OCI-LY3 (cell line): Measurements from ENCODE around the gene MYG1.

Experiments used
- H2AFZ ChIP-seq: fragments of 200-600, 300-600 bp; shearing (Covaris generic); 2 replicates; pipeline ENCODE4 v1.6.0; 2014; ENCODE audit warnings: antibody characterized with exemption, low read depth, low read length
- H3K27ac ChIP-seq: fragments of 200-600, 300-600 bp; sonication (generic); 2 replicates; pipeline ENCODE4 v1.5.1; 2014; ENCODE audit warnings: mild to moderate bottlenecking, low read length, moderate library complexity, mixed read lengths
- H3K27me3 ChIP-seq: fragments of 200-600, 300-600 bp; sonication (generic); 2 replicates; pipeline ENCODE4 v1.6.1; 2014; ENCODE audit warnings: low read depth, low read length, mixed read lengths
- H3K36me3 ChIP-seq: fragments of 200-600, 300-600 bp; sonication (generic); replicated peaks from 2 replicates; pipeline ENCODE3; 2014; ENCODE audit warnings: low read depth, low read length, mixed read lengths
- H3K4me1 ChIP-seq: fragments of 300-600, 200-600 bp; sonication (generic); 2 replicates; pipeline ENCODE4 v1.6.1; 2014; ENCODE audit warnings: low read length, mixed read lengths
- H3K4me2 ChIP-seq: fragments of 200-600, 300-600 bp; sonication (generic); 2 replicates; pipeline ENCODE4 v1.6.1; 2014; ENCODE audit warnings: low read length, mixed read lengths
- H3K4me3 ChIP-seq: fragments of 300-600, 200-600 bp; sonication (generic); 2 replicates; pipeline ENCODE4 v1.5.1; 2014; ENCODE audit warnings: antibody characterized with exemption, mild to moderate bottlenecking, low read length, moderate library complexity
- H3K79me2 ChIP-seq: fragments of 300-600, 200-600 bp; shearing (Covaris generic); 2 replicates; pipeline ENCODE4 v1.6.1; 2014; ENCODE audit warnings: mild to moderate bottlenecking, low read length, mixed read lengths
- H3K9ac ChIP-seq: fragments of 300-600, 200-600 bp; shearing (Covaris generic); 2 replicates; pipeline ENCODE4 v1.6.0; 2014; ENCODE audit warnings: mild to moderate bottlenecking, low read length, moderate library complexity
- H3K9me3 ChIP-seq: fragments of 200-600, 300-600 bp; shearing (Covaris generic); 2 replicates; pipeline ENCODE4 v1.6.1; 2014; ENCODE audit warnings: low read length, mixed read lengths; ENCODE audit not compliant: insufficient read depth
- H4K20me1 ChIP-seq: fragments of 200-600, 300-600 bp; sonication (generic); 2 replicates; pipeline ENCODE4 v1.6.1; 2016; ENCODE audit warnings: low read length, mixed read lengths; ENCODE audit not compliant: insufficient read depth
- CTCF ChIP-seq: fragments of 200-600, 300-600 bp; sonication (generic); IDR thresholded peaks from 2 replicates; pipeline ENCODE4 v1.5.1; 2014; ENCODE audit warnings: antibody characterized with exemption, low read length, low read depth
- EZH2phosphoT487 ChIP-seq: fragments of 200-600 bp; shearing (Covaris generic); IDR thresholded peaks from 2 replicates; pipeline ENCODE4 v1.6.1; 2018; ENCODE audit warnings: antibody characterized with exemption, mixed run types, low read depth

MYG1 gene

GRCh38 chr12:53253298-53253697, 46.2 kb upstream of the MYG1 start:
- TF ChIP-seq CTCF (no peak), EZH2phosphoT487 (no peak)
- Histone ChIP-seq H3K9ac (no peak overlapping the region), H3K4me2 (peak overlapping the region; percentile 93), H4K20me1 (no peaks in the 10 kb centered on the region), H3K79me2 (peaks cover 19% of the 10 kb centered on the region), H3K4me3 (peak overlapping the region; percentile 86; the same call in 1 of the 2 replicates), H3K36me3 (peaks cover 2% of the 10 kb centered on the region), H2AFZ (no peak overlapping the region), H3K9me3 (no peaks in the 10 kb centered on the region), H3K27ac (no peak overlapping the region), H3K4me1 (peaks cover 29% of the 10 kb centered on the region), H3K27me3 (no peaks in the 10 kb centered on the region)

GRCh38 chr12:53254816-53255545, 44.5 kb upstream of the MYG1 start:
- Histone ChIP-seq H3K4me2 (no peak overlapping the region), H3K9ac (no peak overlapping the region), H3K4me3 (no peak overlapping the region), H3K36me3 (peaks cover 2% of the 10 kb centered on the region), H3K27ac (no peak overlapping the region), H3K9me3 (no peaks in the 10 kb centered on the region), H2AFZ (no peak overlapping the region), H3K79me2 (peaks cover 19% of the 10 kb centered on the region), H3K27me3 (no peaks in the 10 kb centered on the region), H3K4me1 (peaks cover 33% of the 10 kb centered on the region), H4K20me1 (no peaks in the 10 kb centered on the region)
- no peak for TF ChIP-seq CTCF
- no peak for TF ChIP-seq EZH2phosphoT487

- Histone ChIP-seq H3K27ac (peak overlapping the region; percentile 77), H3K79me2 (peaks cover 19% of the 10 kb centered on the region), H2AFZ (no peak overlapping the region), H3K4me2 (peak overlapping the region; percentile 77), H3K9me3 (no peaks in the 10 kb centered on the region), H3K4me3 (peak overlapping the region; percentile 30), H3K36me3 (peaks cover 2% of the 10 kb centered on the region), H3K4me1 (peaks cover 33% of the 10 kb centered on the region), H3K27me3 (no peaks in the 10 kb centered on the region), H3K9ac (peak overlapping the region; percentile 5; the same call in 1 of the 2 replicates), H4K20me1 (no peaks in the 10 kb centered on the region)
- no peak for TF ChIP-seq CTCF
- no peak for TF ChIP-seq EZH2phosphoT487
Measured at GRCh38 chr12:53255996-53256395, 43.5 kb upstream of the MYG1 start.

- H3K79me2 ChIP-seq: 0 out of 2 replicates have a peak, but pooled peaks cover 2% of the 10 kb centered on the region
- no peaks in the 10 kb centered on the region for H3K9me3 ChIP-seq
- peaks cover 21% of the 10 kb centered on the region for H3K4me1 ChIP-seq
- no peak overlapping the region for H3K9ac ChIP-seq
- H3K4me2 ChIP-seq: no peak overlapping the region
- no peak overlapping the region for H3K4me3 ChIP-seq
- no peaks in the 10 kb centered on the region for H3K27me3 ChIP-seq
- no peaks in the 10 kb centered on the region for H4K20me1 ChIP-seq
- H2AFZ ChIP-seq: no peak overlapping the region
- TF ChIP-seq EZH2phosphoT487 (no peak), CTCF (no peak)
- no peak overlapping the region for H3K27ac ChIP-seq
- H3K36me3 ChIP-seq: peaks cover 2% of the 10 kb centered on the region
Measured at GRCh38 chr12:53258541-53259539, 40.7 kb upstream of the MYG1 start.
